WTC11 (cell line): ENCODE results near the gene OPN5.

Experiments
- CBFB ChIP-seq: sonication (generic); formaldehyde crosslinking; IDR thresholded peaks from 2 replicates; pipeline ENCODE4 v1.8.1; 2022; ENCODE audit warnings: mild to moderate bottlenecking, low read depth, missing genetic modification reagents
- CTCF ChIP-seq: fragments of 200-600 bp; IDR thresholded peaks from 2 replicates; pipeline ENCODE4 v1.8.0; 2022; ENCODE audit warnings: antibody characterized with exemption
- GABPB1 ChIP-seq: sonication (generic); formaldehyde crosslinking; IDR thresholded peaks from 2 replicates; pipeline ENCODE4 v1.8.1; 2023; ENCODE audit warnings: mild to moderate bottlenecking, missing genetic modification reagents
- HMGXB4 ChIP-seq: sonication (generic); formaldehyde crosslinking; IDR thresholded peaks from 2 replicates; pipeline ENCODE4 v1.8.1; 2023; ENCODE audit warnings: mild to moderate bottlenecking, moderate library complexity, missing genetic modification reagents
- MLX ChIP-seq: sonication (generic); formaldehyde crosslinking; IDR thresholded peaks from 2 replicates; pipeline ENCODE4 v1.8.1; 2023; ENCODE audit warnings: mild to moderate bottlenecking, missing genetic modification reagents, moderate library complexity
- NR3C1 ChIP-seq: sonication (generic); formaldehyde crosslinking; conservative IDR thresholded peaks from 2 replicates; pipeline ENCODE4 v1.8.1; 2023; ENCODE audit warnings: low read depth, mild to moderate bottlenecking, missing genetic modification reagents
- SP1 ChIP-seq: sonication (generic); formaldehyde crosslinking; conservative IDR thresholded peaks from 2 replicates; pipeline ENCODE4 v1.8.1; 2022; ENCODE audit warnings: missing genetic modification reagents
- TP53 ChIP-seq: sonication (generic); formaldehyde crosslinking; IDR thresholded peaks from 2 replicates; pipeline ENCODE4 v1.8.1; 2023; ENCODE audit warnings: mild to moderate bottlenecking, missing genetic modification reagents
- ZNF317 ChIP-seq: sonication (generic); formaldehyde crosslinking; IDR thresholded peaks from 2 replicates; pipeline ENCODE4 v1.8.1; 2023; ENCODE audit warnings: low read depth, mild to moderate bottlenecking, moderate library complexity, missing genetic modification reagents, borderline replicate concordance
- ZNF671 ChIP-seq: fragments of 250-450 bp; sonication (Bioruptor Pico); IDR thresholded peaks from 2 replicates; pipeline ENCODE4 v1.8.0; 2021; ENCODE audit warnings: mild to moderate bottlenecking
- ZSCAN18 ChIP-seq: fragments of 250-450 bp; sonication (Bioruptor Pico); IDR thresholded peaks from 2 replicates; pipeline ENCODE4 v2.1.2; 2022; ENCODE audit warnings: mild to moderate bottlenecking, moderate library complexity
- TF ChIP-seq, protein P1 (sequence below): sonication (generic); formaldehyde crosslinking; IDR thresholded peaks from 2 replicates; pipeline ENCODE4 v1.8.1; 2023; ENCODE audit warnings: mild to moderate bottlenecking, missing genetic modification reagents
- TF ChIP-seq, protein P2 (sequence below): sonication (generic); formaldehyde crosslinking; IDR thresholded peaks from 2 replicates; pipeline ENCODE4 v1.8.0; 2023; ENCODE audit warnings: missing genetic modification reagents
- TF ChIP-seq, protein P3 (sequence below): sonication (generic); formaldehyde crosslinking; IDR thresholded peaks from 2 replicates; pipeline ENCODE4 v1.8.1; 2022; ENCODE audit warnings: low read depth, missing genetic modification reagents, borderline replicate concordance

DNA sequence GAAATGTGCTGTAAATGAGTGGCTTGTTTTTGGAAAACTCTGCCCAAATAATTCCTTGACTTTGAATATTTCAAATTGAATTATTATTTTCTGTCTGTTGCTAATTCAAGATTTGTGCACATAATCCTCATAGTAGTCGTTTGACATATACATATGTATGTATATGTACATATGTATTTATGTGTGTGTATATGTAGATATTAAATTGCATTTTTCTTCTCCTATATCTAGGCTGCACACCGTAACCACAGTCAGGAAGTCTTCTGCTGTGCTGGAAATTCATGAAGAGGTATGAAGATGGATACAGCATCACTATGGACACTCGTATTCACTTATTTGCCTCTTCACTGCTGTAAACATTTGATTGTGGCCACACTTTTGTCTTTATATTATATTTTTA lies 29.6 kb downstream of the OPN5 start:
- no peak for TF ChIP-seq ZSCAN18 (CRISPR knock-in tag)
- no peak for TF ChIP-seq CTCF
- TF ChIP-seq, protein P1, sequence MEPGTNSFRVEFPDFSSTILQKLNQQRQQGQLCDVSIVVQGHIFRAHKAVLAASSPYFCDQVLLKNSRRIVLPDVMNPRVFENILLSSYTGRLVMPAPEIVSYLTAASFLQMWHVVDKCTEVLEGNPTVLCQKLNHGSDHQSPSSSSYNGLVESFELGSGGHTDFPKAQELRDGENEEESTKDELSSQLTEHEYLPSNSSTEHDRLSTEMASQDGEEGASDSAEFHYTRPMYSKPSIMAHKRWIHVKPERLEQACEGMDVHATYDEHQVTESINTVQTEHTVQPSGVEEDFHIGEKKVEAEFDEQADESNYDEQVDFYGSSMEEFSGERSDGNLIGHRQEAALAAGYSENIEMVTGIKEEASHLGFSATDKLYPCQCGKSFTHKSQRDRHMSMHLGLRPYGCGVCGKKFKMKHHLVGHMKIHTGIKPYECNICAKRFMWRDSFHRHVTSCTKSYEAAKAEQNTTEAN (CRISPR knock-in tag), result no peak
- TF ChIP-seq, protein P2, sequence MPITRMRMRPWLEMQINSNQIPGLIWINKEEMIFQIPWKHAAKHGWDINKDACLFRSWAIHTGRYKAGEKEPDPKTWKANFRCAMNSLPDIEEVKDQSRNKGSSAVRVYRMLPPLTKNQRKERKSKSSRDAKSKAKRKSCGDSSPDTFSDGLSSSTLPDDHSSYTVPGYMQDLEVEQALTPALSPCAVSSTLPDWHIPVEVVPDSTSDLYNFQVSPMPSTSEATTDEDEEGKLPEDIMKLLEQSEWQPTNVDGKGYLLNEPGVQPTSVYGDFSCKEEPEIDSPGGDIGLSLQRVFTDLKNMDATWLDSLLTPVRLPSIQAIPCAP (CRISPR knock-in tag), result no peak
- TF ChIP-seq NR3C1 (CRISPR knock-in tag), result no peak
- no peak for TF ChIP-seq ZNF317 (CRISPR knock-in tag)
- no peak for TF ChIP-seq TP53 (CRISPR knock-in tag)
- no peak for TF ChIP-seq SP1 (CRISPR knock-in tag)
- TF ChIP-seq MLX (CRISPR knock-in tag), result no peak
- TF ChIP-seq GABPB1 (CRISPR knock-in tag), result no peak
- TF ChIP-seq ZNF671 (CRISPR knock-in tag), result no peak
- TF ChIP-seq, protein P3, sequence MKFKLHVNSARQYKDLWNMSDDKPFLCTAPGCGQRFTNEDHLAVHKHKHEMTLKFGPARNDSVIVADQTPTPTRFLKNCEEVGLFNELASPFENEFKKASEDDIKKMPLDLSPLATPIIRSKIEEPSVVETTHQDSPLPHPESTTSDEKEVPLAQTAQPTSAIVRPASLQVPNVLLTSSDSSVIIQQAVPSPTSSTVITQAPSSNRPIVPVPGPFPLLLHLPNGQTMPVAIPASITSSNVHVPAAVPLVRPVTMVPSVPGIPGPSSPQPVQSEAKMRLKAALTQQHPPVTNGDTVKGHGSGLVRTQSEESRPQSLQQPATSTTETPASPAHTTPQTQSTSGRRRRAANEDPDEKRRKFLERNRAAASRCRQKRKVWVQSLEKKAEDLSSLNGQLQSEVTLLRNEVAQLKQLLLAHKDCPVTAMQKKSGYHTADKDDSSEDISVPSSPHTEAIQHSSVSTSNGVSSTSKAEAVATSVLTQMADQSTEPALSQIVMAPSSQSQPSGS (CRISPR knock-in tag), result no peak
- no peak for TF ChIP-seq CBFB (CRISPR knock-in tag)
- TF ChIP-seq HMGXB4 (CRISPR knock-in tag), result no peak
